Hindlimb muscle (tissue), 1 donor: ENCODE measurements around the gene KIAA0586. TPM values are rescaled to one million over a fixed set of nuclear protein-coding genes. Genes with fewer than 3 reads are reported as not detected.
"Not testable (repeated sequence)": the region's sequence is repeated elsewhere in the genome, so short reads cannot be mapped to it uniquely, and the experiment has no call there.

ENCODE experiments used
- DNase-seq: peaks from one replicate; pipeline ENCODE4 v3.0.0-alpha.2; 2013
- polyA plus RNA-seq: library from polyadenylated mRNA; unstranded; fragments of 120-200 nt; gene quantifications from one replicate; pipeline ENCODE4 v1.2.1, GENCODE V29; 2013; ENCODE audit not compliant: insufficient read length

Gene KIAA0586
- polyA plus RNA-seq, 1 donor: 18.5 TPM

GRCh38 chr14:58553959-58554358 lies 126.4 kb downstream of the KIAA0586 start:
- no peak for DNase-seq

DNA sequence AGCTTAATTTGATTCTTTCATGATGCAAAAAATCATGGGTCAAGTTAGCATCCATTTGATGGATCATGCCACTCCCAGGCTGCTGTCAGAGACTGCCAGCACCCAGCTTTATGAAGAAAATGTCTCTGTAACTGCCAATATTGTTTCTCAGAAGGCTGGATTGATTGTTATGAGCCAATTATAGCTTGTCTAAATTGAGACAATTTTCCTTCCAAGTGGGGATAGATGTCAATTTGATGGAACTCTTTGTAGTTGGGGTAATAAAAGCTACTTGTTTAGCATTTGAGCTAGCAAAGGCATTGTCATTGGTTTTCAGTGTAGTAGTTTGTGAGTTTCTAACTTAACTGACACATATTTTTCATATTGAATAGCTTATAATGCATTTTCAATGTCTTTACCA lies 128.1 kb downstream of the KIAA0586 start:
- DNase-seq: no peak

GRCh38 chr14:58557242-58557641 lies 129.7 kb downstream of the KIAA0586 start:
- DNase-seq: no peak

DNA sequence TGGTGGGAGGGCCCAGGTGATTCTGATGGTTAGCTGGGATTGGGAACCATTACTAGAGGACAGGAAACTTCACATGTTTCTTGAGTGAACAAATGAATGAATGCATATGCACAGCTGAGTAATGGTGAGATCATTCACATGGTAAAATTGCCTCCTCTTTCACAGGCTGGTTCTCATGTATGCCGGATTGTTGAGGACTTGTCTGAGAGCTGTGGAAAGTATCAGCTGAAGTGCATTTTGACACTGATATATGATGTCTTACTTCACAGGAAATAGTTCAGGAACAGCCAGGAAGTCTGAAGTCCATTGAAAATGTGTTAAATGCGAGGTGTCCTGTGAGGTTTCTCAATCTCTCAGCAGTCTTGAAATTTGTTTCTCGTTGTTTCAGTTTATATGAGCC lies 132.7 kb downstream of the KIAA0586 start:
- DNase-seq: no peak

- peak; percentile 51 for DNase-seq
These were observed 134.6 kb downstream of the KIAA0586 start for GRCh38 chr14:58562141-58562540.

- DNase-seq: no peak
These were observed 136.5 kb downstream of the KIAA0586 start for GRCh38 chr14:58563978-58564377.

- DNase-seq: no peak
These were observed 138.3 kb downstream of the KIAA0586 start for GRCh38 chr14:58565832-58566231.

GRCh38 chr14:58566979-58567378 lies 139.5 kb downstream of the KIAA0586 start:
- DNase-seq: no peak

- no peak for DNase-seq
These were observed 140.8 kb downstream of the KIAA0586 start for GRCh38 chr14:58568322-58568721.

- DNase-seq: no peak
These were observed 143.7 kb downstream of the KIAA0586 start for GRCh38 chr14:58571256-58571655.

DNA sequence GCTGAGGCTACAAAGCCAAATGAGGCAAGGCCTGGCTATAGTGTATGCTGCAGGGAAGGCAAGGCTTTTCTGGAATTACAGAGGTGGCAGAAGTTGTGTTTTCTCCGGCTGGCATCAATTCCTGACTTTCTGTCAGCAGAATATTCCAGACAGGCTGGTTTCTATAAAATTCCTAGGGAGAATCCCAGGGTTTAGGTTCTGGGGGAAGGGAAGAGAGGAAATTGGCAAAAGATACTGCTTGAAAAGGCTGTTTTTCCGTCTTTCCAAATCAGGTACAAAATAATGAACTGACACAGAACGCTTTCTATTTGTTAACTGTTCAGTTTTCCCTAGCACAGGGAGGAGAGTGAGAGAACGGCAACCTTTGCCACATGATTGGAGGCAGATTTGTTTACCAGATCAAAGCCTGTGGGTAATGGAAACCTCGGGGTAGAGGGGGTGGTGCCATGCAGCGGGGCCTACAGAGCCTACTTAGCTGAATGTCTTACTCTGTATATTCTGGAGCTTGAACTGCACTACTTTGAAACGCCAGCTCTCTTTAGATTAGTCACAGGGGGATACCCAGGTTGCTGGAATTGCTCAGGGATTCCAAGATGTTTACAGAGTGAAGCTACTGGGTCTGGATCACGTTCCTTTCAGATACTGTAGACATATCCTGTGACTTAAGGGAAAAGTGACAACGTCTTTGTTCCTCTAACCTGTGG lies 144.4 kb downstream of the KIAA0586 start:
- DNase-seq: peak; percentile 24

GRCh38 chr14:58572473-58572853 lies 144.9 kb downstream of the KIAA0586 start:
- no peak for DNase-seq

DNA sequence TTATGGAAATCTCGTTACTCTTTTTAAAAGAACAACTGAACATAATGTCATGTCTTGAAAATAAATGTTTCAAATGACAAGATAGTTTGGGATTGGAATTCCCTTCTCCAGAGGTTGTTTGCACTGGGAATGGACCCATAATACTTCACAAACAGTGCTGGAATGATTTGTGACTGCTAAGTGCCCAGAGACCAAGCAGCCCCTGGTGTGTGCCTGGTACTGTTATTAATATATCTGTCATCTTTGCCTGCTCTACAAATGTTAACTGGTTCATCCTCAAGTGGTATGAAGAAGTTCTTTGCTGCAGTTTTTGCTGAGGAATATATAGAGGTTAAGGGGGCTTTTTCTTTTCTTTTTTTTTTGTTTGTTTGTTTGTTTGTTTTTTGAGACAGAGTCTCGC lies 145.3 kb downstream of the KIAA0586 start:
- no peak for DNase-seq

DNA sequence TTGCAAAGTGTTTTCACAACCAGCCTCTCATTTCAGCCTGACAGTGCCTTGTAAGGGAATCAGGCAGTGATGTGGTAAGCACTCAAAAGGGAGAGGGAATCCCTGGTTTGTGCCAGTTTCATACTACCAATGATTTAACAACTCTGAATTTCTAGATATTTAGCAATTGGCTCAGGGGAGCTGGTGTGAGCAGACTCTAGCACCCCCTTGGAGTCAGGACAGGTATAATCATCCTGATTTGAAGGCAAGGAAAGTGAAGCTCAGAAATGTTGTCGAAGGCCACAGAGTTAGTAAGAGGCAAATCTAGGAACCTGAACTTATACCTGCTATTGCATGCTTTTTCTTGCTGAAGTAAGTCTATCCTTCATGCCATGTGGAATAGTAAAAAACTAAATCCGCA lies 147.1 kb downstream of the KIAA0586 start:
- no peak for DNase-seq

- no peak for DNase-seq
These were observed 148.4 kb downstream of the KIAA0586 start for GRCh38 chr14:58575956-58576355.

DNA sequence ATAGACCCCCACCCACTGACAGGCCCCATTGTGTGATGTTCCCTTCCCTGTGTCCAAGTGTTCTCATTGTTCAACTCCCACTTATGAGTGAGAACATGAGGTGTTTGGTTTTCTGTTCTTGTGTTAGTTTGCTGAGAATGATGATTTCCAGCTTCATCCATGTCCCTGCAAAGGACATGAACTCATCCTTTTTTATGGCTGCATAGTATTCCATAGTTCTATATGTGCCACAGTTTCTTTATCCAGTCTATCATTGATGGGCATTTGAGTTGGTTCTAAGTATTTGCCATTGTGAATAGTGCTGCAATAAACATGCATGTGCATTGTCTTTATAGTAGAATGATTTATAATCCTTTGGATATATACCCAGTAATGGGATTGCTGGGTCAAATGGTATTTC lies 152.5 kb downstream of the KIAA0586 start:
- DNase-seq: not testable (repeated sequence)

DNA sequence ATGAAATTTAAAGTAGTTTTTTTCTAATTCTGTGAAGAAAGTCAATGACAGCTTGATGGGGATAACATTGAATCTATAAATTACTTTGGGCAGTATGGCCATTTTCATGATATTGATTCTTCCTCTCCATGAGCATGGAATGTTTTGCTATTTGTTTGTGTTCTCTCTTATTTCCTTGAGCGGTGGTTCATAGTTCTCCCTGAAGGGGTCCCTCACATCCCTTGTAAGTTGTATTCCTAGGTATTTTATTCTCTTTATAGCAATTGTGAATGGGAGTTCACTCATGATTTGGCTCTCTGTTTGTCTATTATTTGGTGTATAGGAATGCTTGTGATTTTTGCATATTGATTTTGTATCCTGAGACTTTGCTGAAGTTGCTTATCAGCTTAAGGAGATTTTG lies 153.9 kb downstream of the KIAA0586 start:
- DNase-seq: not testable (repeated sequence)

- DNase-seq: no peak
These were observed 156.9 kb downstream of the KIAA0586 start for GRCh38 chr14:58584383-58584782.

DNA sequence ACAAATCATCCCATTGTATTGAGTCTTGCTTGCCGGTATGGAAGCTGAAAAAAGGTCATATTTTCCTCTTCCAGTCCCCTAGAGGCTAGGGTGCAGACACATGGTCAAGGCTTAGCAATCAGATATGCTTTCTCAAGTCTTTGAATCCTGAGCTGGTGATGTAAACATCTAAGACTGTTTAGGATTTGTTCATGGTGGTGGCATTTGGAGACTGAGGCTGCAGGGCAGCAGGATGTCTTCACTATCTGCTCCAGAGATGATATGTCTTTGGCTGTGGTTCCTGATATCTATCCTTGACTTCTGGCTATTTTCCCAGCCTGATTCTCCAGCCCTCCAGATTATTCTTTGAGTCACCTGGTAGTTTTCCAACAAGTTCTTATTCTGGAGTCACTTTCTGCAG lies 159.8 kb downstream of the KIAA0586 start:
- DNase-seq: no peak

- DNase-seq: not testable (repeated sequence)
These were observed 160.8 kb downstream of the KIAA0586 start for GRCh38 chr14:58588321-58588720.

DNA sequence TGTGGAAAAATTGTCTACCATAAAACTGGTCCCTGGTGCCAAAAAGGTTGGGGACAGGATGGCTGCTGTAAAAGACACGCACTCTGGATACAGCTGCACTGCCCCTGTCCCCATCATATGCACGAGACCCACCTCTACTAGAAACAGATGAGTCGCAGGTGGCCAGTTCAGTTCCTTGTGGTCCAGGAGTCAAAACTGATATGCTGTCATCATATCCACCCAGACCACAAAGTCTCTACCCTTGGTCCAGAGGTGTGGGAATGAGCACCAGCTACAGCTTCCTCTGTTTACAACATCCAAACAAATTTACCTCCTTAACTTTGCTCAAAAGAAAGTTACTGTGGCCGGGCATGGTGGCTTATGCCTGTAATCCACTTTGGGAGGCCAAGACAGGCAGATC lies 166.5 kb downstream of the KIAA0586 start:
- DNase-seq: no peak

DNA sequence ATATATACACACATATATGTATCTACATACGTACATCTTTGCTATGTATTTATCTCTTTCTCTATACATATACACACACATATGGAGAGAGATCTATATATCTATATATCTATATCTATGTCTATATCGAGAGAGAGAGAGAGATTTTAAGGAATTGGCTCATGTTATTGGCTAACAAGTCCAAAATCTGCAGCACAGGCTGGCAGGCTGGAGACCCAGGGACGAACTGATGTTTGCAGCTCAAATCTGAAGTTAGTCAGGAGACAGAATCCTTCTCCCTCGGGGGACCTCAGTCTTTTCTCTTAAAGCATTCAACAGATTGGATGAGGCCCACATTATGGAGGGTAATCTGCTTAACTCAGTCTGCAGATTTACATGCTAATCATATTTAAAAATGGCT lies 169.5 kb downstream of the KIAA0586 start:
- no peak for DNase-seq

- no peak for DNase-seq
These were observed 170.7 kb downstream of the KIAA0586 start for GRCh38 chr14:58598028-58598803.
